Ecto neural progenitor cell (in vitro differentiated cells): ENCODE data around the gene KLF8.

Source experiments
- DNase-seq: peaks from one replicate; pipeline ENCODE4 v3.0.0-alpha.2; 2018; ENCODE audit warnings: low spot score

Gene KLF8

DNA sequence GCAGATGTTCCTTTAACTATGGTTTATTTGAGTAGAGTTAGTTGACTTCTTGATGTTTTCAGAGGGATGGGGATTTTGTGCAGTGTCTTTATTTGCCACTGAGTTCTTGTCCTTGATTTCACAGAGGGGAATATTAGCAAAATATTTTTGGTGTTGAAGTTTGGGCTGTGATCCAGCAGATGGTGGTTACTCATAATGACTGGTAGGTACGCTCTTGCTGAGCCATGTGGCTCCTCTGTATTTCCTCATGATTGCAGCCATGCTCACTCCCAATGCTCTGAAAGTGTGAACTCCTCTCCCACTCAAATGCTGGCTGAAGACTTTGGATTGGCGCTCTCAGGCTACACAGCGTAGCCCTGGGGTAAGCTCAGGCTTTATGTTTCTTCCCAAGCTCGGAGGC, 77.7 kb downstream of the KLF8 start:
- DNase-seq, result no peak

DNA sequence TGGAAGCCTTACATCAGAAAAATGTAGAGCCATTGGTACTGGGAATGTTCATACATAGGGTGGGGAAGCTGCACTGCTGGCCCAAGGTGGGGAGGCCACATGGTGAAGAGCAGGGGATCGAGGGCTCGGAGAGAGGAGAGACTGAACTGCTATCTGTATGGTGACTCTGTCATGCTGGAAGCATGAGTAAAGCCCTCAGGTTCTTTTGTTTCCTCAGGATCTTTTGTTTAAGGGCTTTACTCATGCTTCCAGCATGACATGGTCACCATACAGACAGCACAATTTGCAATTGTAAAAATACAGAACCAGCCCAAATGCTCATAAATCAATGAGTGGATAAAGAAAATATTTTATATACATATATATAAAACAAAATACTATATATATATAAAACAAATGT, 78.4 kb downstream of the KLF8 start:
- DNase-seq, result no peak

DNA sequence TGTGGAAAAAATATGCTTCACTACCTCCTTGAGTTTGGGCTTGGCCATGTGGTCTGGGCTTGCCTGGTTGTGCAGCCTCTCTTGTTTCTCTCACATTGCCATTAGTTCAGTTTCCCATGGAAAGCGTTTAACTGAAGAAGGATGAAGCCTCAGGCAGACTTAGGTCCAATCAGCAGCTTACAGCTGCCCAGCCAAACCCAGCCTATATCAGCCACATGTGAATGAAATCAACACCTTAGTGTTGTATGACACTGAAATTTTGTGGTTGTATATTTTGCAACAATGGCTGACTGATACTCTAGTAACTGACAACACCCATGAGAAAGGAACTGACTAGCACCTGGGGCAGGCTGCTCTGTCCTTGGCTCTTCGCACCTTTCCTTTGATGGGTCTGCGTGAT, 81.2 kb downstream of the KLF8 start:
- no peak for DNase-seq

GRCh38 chrX:56314334-56314733, 82.2 kb downstream of the KLF8 start:
- no peak for DNase-seq

- DNase-seq, result no peak
These were observed 85.9 kb downstream of the KLF8 start for GRCh38 chrX:56318076-56318475.

GRCh38 chrX:56319165-56319564, 87.0 kb downstream of the KLF8 start:
- DNase-seq, result no peak
